HepG2 (cell line): ENCODE data around the gene SLC23A3. TPM values are rescaled to one million over a fixed set of nuclear protein-coding genes. Genes with fewer than 3 reads are reported as not detected.

Experiments used
- ATF7-NPFF ChIP-seq: sonication (generic); formaldehyde crosslinking; IDR thresholded peaks from 2 replicates; pipeline ENCODE4 v1.8.1; 2023; ENCODE audit warnings: mild to moderate bottlenecking, low read depth, missing genetic modification reagents, moderate library complexity
- FOSL1 ChIP-seq: sonication (generic); formaldehyde crosslinking; IDR thresholded peaks from 2 replicates; pipeline ENCODE4 v1.9.0; 2021; ENCODE audit warnings: missing genetic modification reagents, borderline replicate concordance
- IRF2 ChIP-seq: IDR thresholded peaks from 2 replicates; pipeline ENCODE4 v1.6.1; 2018; ENCODE audit warnings: missing genetic modification reagents, missing compliant biosample characterization
- JUN ChIP-seq: sonication (generic); formaldehyde crosslinking; IDR thresholded peaks from 2 replicates; pipeline ENCODE4 v1.4.0; 2020; ENCODE audit warnings: mild to moderate bottlenecking, missing genetic modification reagents
- NFYB ChIP-seq: sonication (generic); formaldehyde crosslinking; IDR thresholded peaks from 2 replicates; pipeline ENCODE4 v1.4.0; 2020; ENCODE audit warnings: missing genetic modification reagents
- NRL ChIP-seq: sonication (generic); formaldehyde crosslinking; IDR thresholded peaks from 2 replicates; pipeline ENCODE4 v1.5.0; 2020; ENCODE audit warnings: missing genetic modification reagents, mild to moderate bottlenecking, moderate library complexity, borderline replicate concordance
- TAF1 ChIP-seq: sonication (generic); formaldehyde crosslinking; IDR thresholded peaks from 2 replicates; pipeline ENCODE4 v1.4.0; 2020; ENCODE audit warnings: missing genetic modification reagents
- ZMYM3 ChIP-seq: sonication (generic); formaldehyde crosslinking; IDR thresholded peaks from 2 replicates; pipeline ENCODE4 v1.5.1; 2020; ENCODE audit warnings: mild to moderate bottlenecking, missing genetic modification reagents
- ZNF354B ChIP-seq: sonication (generic); formaldehyde crosslinking; IDR thresholded peaks from 2 replicates; pipeline ENCODE4 v1.8.0; 2022; ENCODE audit warnings: mild to moderate bottlenecking, missing genetic modification reagents
- polyA plus RNA-seq, 8 experiments: library from polyadenylated mRNA; depleted of rRNA in 3 of 8; stranded (reverse) in 7 of 8; unstranded in 1 of 8; fragments of >200 nt; fragmentation: Illumina TruSeq in 4 of 8; extraction: Trizol in 4 of 8; gene quantifications; 2 replicates each; pipeline versions ENCODE4 v1.2.1 to v1.2.3, GENCODE V29; 2011 to 2016; ENCODE audit warnings: low read depth in 4 of 8, missing spikeins in 1 of 8, mixed read lengths in 1 of 8; ENCODE audit not compliant: insufficient read depth in 1 of 8
- total RNA-seq, 5 experiments: library from RNA; depleted of rRNA; stranded (reverse); fragments of >200 nt; fragmentation: Illumina TruSeq; extraction: Trizol; gene quantifications; 2 replicates each; pipeline ENCODE4 v1.2.3, GENCODE V29; 2016; ENCODE audit warnings: low read depth in 1 of 5
- TF ChIP-seq, protein P1 (sequence below): sonication (generic); formaldehyde crosslinking; IDR thresholded peaks from 2 replicates; pipeline ENCODE4 v1.4.0; 2020; ENCODE audit warnings: missing genetic modification reagents
- TF ChIP-seq, protein P2 (sequence below): sonication (generic); formaldehyde crosslinking; IDR thresholded peaks from 2 replicates; pipeline ENCODE4 v1.4.0; 2020; ENCODE audit warnings: mild to moderate bottlenecking, missing genetic modification reagents
- TF ChIP-seq, protein P3 (sequence below): sonication (generic); formaldehyde crosslinking; IDR thresholded peaks from 2 replicates; pipeline ENCODE4 v1.4.0; 2020; ENCODE audit warnings: missing genetic modification reagents
- TF ChIP-seq, protein P4 (sequence below): sonication (generic); formaldehyde crosslinking; IDR thresholded peaks from one replicate; pipeline ENCODE4 v1.5.1; 2020; ENCODE audit warnings: mild to moderate bottlenecking, missing genetic modification reagents; ENCODE audit errors: not compliant biosample characterization
- TF ChIP-seq, protein P5 (sequence below): sonication (generic); formaldehyde crosslinking; IDR thresholded peaks from 2 replicates; pipeline ENCODE4 v1.4.0; 2020; ENCODE audit warnings: missing genetic modification reagents

SLC23A3 gene
- total and polyA plus RNA-seq, 2 of the 13 experiments (the other 11 are each of a cell fraction or from before 2014, with no cell fraction given): 0.38 to 0.78 TPM

DNA sequence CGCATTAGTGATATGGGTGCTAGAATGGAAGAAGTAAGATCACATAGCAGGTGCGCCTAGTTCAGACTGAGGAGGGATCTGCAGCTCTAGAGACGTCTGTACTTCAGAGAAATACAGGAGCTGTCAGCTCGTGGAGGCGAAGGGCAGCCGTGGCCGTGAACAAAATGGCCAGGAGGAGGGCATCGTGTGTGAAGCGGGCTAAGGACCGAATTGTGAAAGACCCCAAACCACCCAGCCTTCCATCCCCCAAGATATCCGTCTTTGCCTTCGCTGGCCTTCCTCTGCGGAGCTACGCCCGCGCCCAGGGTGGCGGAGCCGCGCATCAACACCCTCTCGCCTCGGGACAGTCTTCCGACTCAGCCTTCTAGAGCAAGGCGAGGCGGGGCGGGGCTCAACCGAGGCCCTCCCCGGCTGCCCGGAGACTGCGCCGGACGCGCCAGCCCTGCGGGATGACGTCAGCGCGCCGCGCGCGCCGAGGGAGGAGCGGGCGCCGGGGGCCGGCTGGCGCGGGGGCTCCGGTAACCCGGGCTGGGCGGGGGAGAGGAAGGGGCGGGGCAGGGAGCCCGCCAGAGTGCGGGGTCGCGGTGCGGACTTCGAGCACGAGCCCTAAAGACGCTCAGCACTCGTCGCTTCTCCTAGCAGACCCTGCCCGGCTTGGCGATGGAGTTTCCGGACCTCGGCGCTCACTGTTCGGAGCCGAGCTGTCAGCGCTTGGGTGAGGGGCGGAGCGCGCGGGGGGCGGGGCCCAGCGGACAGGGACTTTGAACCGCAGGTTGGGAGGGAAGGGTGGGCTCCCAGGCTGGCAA is 36.7 kb upstream of the SLC23A3 start, which contains the start of gene ZFAND2B (continued):
- TF ChIP-seq, protein P1, sequence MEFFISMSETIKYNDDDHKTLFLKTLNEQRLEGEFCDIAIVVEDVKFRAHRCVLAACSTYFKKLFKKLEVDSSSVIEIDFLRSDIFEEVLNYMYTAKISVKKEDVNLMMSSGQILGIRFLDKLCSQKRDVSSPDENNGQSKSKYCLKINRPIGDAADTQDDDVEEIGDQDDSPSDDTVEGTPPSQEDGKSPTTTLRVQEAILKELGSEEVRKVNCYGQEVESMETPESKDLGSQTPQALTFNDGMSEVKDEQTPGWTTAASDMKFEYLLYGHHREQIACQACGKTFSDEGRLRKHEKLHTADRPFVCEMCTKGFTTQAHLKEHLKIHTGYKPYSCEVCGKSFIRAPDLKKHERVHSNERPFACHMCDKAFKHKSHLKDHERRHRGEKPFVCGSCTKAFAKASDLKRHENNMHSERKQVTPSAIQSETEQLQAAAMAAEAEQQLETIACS (CRISPR knock-in tag): peak; percentile 81
- TF ChIP-seq, protein P2, sequence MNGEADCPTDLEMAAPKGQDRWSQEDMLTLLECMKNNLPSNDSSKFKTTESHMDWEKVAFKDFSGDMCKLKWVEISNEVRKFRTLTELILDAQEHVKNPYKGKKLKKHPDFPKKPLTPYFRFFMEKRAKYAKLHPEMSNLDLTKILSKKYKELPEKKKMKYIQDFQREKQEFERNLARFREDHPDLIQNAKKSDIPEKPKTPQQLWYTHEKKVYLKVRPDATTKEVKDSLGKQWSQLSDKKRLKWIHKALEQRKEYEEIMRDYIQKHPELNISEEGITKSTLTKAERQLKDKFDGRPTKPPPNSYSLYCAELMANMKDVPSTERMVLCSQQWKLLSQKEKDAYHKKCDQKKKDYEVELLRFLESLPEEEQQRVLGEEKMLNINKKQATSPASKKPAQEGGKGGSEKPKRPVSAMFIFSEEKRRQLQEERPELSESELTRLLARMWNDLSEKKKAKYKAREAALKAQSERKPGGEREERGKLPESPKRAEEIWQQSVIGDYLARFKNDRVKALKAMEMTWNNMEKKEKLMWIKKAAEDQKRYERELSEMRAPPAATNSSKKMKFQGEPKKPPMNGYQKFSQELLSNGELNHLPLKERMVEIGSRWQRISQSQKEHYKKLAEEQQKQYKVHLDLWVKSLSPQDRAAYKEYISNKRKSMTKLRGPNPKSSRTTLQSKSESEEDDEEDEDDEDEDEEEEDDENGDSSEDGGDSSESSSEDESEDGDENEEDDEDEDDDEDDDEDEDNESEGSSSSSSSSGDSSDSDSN (CRISPR knock-in tag): peak; percentile 78
- TF ChIP-seq JUN (CRISPR knock-in tag) (peak; percentile 83), ZNF354B (CRISPR knock-in tag) (peak; percentile 90), FOSL1 (CRISPR knock-in tag) (no peak), IRF2 (CRISPR knock-in tag) (peak; percentile 76), NRL (peak; percentile 94), ATF7-NPFF (CRISPR knock-in tag) (peak; percentile 96), TAF1 (CRISPR knock-in tag) (peak; percentile 95), ZMYM3 (CRISPR knock-in tag) (0 out of 2 replicates have a peak, but pooled peaks have one; percentile 50), NFYB (peak; percentile 44; the same call in 1 of the 2 replicates)
- TF ChIP-seq, protein P3, sequence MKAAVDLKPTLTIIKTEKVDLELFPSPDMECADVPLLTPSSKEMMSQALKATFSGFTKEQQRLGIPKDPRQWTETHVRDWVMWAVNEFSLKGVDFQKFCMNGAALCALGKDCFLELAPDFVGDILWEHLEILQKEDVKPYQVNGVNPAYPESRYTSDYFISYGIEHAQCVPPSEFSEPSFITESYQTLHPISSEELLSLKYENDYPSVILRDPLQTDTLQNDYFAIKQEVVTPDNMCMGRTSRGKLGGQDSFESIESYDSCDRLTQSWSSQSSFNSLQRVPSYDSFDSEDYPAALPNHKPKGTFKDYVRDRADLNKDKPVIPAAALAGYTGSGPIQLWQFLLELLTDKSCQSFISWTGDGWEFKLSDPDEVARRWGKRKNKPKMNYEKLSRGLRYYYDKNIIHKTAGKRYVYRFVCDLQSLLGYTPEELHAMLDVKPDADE (CRISPR knock-in tag): peak; percentile 72; the same call in 1 of the 2 replicates
- TF ChIP-seq, protein P4, sequence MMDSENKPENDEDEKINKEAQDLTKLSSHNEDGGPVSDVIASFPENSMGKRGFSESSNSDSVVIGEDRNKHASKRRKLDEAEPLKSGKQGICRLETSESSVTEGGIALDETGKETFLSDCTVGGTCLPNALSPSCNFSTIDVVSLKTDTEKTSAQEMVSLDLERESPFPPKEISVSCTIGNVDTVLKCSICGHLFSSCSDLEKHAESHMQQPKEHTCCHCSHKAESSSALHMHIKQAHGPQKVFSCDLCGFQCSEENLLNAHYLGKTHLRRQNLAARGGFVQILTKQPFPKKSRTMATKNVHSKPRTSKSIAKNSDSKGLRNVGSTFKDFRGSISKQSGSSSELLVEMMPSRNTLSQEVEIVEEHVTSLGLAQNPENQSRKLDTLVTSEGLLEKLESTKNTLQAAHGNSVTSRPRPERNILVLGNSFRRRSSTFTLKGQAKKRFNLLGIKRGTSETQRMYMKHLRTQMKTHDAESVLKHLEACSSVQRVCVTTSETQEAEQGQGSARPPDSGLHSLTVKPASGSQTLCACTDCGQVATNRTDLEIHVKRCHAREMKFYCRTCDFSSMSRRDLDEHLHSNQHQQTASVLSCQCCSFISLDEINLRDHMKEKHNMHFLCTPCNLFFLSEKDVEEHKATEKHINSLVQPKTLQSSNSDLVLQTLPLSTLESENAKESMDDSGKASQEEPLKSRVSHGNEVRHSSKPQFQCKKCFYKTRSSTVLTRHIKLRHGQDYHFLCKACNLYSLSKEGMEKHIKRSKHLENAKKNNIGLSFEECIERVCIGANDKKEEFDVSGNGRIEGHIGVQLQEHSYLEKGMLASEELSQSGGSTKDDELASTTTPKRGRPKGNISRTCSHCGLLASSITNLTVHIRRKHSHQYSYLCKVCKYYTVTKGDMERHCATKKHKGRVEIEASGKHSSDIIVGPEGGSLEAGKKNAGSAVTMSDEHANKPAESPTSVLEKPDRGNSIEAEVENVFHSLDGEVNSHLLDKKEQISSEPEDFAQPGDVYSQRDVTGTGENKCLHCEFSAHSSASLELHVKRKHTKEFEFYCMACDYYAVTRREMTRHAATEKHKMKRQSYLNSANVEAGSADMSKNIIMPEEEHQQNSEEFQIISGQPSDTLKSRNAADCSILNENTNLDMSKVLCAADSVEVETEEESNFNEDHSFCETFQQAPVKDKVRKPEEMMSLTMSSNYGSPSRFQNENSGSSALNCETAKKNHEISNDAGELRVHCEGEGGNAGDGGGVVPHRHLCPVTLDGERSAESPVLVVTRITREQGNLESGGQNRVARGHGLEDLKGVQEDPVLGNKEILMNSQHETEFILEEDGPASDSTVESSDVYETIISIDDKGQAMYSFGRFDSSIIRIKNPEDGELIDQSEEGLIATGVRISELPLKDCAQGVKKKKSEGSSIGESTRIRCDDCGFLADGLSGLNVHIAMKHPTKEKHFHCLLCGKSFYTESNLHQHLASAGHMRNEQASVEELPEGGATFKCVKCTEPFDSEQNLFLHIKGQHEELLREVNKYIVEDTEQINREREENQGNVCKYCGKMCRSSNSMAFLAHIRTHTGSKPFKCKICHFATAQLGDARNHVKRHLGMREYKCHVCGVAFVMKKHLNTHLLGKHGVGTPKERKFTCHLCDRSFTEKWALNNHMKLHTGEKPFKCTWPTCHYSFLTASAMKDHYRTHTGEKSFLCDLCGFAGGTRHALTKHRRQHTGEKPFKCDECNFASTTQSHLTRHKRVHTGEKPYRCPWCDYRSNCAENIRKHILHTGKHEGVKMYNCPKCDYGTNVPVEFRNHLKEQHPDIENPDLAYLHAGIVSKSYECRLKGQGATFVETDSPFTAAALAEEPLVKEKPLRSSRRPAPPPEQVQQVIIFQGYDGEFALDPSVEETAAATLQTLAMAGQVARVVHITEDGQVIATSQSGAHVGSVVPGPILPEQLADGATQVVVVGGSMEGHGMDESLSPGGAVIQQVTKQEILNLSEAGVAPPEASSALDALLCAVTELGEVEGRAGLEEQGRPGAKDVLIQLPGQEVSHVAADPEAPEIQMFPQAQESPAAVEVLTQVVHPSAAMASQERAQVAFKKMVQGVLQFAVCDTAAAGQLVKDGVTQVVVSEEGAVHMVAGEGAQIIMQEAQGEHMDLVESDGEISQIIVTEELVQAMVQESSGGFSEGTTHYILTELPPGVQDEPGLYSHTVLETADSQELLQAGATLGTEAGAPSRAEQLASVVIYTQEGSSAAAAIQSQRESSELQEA (CRISPR knock-in tag): no peak
- TF ChIP-seq, protein P5, sequence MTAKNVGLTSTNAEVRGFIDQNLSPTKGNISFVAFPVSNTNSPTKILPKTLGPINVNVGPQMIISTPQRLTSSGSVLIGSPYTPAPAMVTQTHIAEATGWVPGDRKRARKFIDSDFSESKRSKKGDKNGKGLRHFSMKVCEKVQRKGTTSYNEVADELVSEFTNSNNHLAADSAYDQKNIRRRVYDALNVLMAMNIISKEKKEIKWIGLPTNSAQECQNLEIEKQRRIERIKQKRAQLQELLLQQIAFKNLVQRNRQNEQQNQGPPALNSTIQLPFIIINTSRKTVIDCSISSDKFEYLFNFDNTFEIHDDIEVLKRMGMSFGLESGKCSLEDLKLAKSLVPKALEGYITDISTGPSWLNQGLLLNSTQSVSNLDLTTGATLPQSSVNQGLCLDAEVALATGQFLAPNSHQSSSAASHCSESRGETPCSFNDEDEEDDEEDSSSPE: peak; percentile 36; the same call in 1 of the 2 replicates
